Mesenchymal stem cell (in vitro differentiated cells and primary cell): Measurements from ENCODE around the gene FKBP2.
A peak's percentile ranks its signal among the peaks of the same experiment; 100 is the strongest.

Experiments
- DNase-seq: peaks from one replicate; pipeline ENCODE4 v3.0.0-alpha.2; 2013
- H2AFZ ChIP-seq: one replicate; pipeline ENCODE4 v1.6.1; 2013; ENCODE audit warnings: low read depth, mild to moderate bottlenecking, control low read depth, inconsistent platforms, low read length, moderate library complexity
- H2AK5ac ChIP-seq: 2 replicates; pipeline ENCODE4 v1.6.1; 2013; ENCODE audit warnings: low read length, moderate library complexity, mild to moderate bottlenecking, inconsistent platforms; ENCODE audit not compliant: severe bottlenecking
- H2BK120ac ChIP-seq: one replicate; pipeline ENCODE4 v1.6.1; 2013; ENCODE audit warnings: low read depth, mild to moderate bottlenecking, inconsistent platforms, low read length, moderate library complexity
- H2BK12ac ChIP-seq, 2 experiments: one replicate each; pipeline ENCODE4 v1.6.1; 2013; ENCODE audit warnings: inconsistent platforms in 2 of 2, low read length in 2 of 2, mild to moderate bottlenecking in 2 of 2, moderate library complexity in 2 of 2, control low read depth in 1 of 2
- H2BK15ac ChIP-seq: one replicate; pipeline ENCODE4 v1.6.1; 2013; ENCODE audit warnings: mild to moderate bottlenecking, low read depth, inconsistent platforms; ENCODE audit not compliant: poor library complexity, severe bottlenecking
- H2BK5ac ChIP-seq: 2 replicates; pipeline ENCODE4 v1.6.1; 2013; ENCODE audit warnings: low read depth, mild to moderate bottlenecking, low read length, control low read depth, inconsistent platforms; ENCODE audit not compliant: poor library complexity, severe bottlenecking
- H3K14ac ChIP-seq, 2 experiments: one replicate each; pipeline ENCODE4 v1.6.1; 2013; ENCODE audit warnings: inconsistent platforms in 2 of 2, low read length in 2 of 2, control low read depth in 1 of 2, mild to moderate bottlenecking in 1 of 2, moderate library complexity in 1 of 2
- H3K18ac ChIP-seq, 2 experiments: one replicate each; pipeline ENCODE4 v1.6.1; 2013; ENCODE audit warnings: inconsistent platforms in 2 of 2, low read length in 2 of 2, control low read depth in 1 of 2, low read depth in 1 of 2, mild to moderate bottlenecking in 1 of 2
- H3K23ac ChIP-seq, 2 experiments: one replicate each; pipeline ENCODE4 v1.6.1; 2013; ENCODE audit warnings: inconsistent platforms in 2 of 2, low read length in 2 of 2, mild to moderate bottlenecking in 2 of 2, moderate library complexity in 2 of 2, control low read depth in 1 of 2
- H3K27ac ChIP-seq: 2 replicates; pipeline ENCODE4 v1.5.1; 2013; ENCODE audit warnings: mild to moderate bottlenecking, moderate library complexity, low read length, control low read depth, inconsistent platforms; ENCODE audit not compliant: poor library complexity, severe bottlenecking
- H3K27me3 ChIP-seq, 2 experiments: 2 replicates each; pipeline versions ENCODE4 v1.6.1 to v1.7.0; 2013; ENCODE audit warnings: low read length in 2 of 2, mild to moderate bottlenecking in 2 of 2, moderate library complexity in 2 of 2, control low read depth in 1 of 2, inconsistent platforms in 1 of 2; ENCODE audit not compliant: control insufficient read depth in 1 of 2, insufficient read depth in 1 of 2
- H3K36me3 ChIP-seq, 2 experiments: 2 replicates each; pipeline versions ENCODE4 v1.6.1 to v1.7.0; 2013; ENCODE audit warnings: low read length in 2 of 2, control low read depth in 1 of 2, inconsistent platforms in 1 of 2, low read depth in 1 of 2, mild to moderate bottlenecking in 1 of 2; ENCODE audit not compliant: insufficient read depth in 2 of 2, control insufficient read depth in 1 of 2
- H3K4ac ChIP-seq, 2 experiments: one replicate each; pipeline ENCODE4 v1.6.1; 2013; ENCODE audit warnings: inconsistent platforms in 2 of 2, low read length in 2 of 2, mild to moderate bottlenecking in 2 of 2, moderate library complexity in 2 of 2, control low read depth in 1 of 2, low read depth in 1 of 2
- H3K4me1 ChIP-seq: 2 replicates; pipeline ENCODE4 v1.6.1; 2013; ENCODE audit warnings: low read depth, low read length, control low read depth; ENCODE audit not compliant: control insufficient read depth, insufficient read depth
- H3K4me2 ChIP-seq: 2 replicates; pipeline ENCODE4 v1.6.1; 2013; ENCODE audit warnings: low read length, mild to moderate bottlenecking, inconsistent platforms; ENCODE audit not compliant: poor library complexity, severe bottlenecking
- H3K4me3 ChIP-seq, 2 experiments: 2 replicates each; pipeline versions ENCODE4 v1.5.1 to v1.7.0; 2013; ENCODE audit warnings: low read length in 2 of 2, mild to moderate bottlenecking in 2 of 2, control low read depth in 1 of 2, low read depth in 1 of 2; ENCODE audit not compliant: insufficient read depth in 1 of 2
- H3K79me1 ChIP-seq: replicated peaks from 2 replicates; pipeline ENCODE4 v1.6.1; 2013; ENCODE audit warnings: mild to moderate bottlenecking, control low read depth, low read length, inconsistent platforms; ENCODE audit not compliant: poor library complexity, severe bottlenecking
- H3K9ac ChIP-seq: 2 replicates; pipeline ENCODE4 v1.7.0; 2013; ENCODE audit warnings: mild to moderate bottlenecking, low read length, moderate library complexity
- H3K9me3 ChIP-seq: 2 replicates; pipeline ENCODE4 v1.7.0; 2013; ENCODE audit warnings: mild to moderate bottlenecking, low read length; ENCODE audit not compliant: control insufficient read depth
- H4K8ac ChIP-seq: one replicate; pipeline ENCODE4 v1.6.1; 2013; ENCODE audit warnings: inconsistent platforms, mild to moderate bottlenecking, low read length, moderate library complexity
- H4K91ac ChIP-seq: one replicate; pipeline ENCODE4 v1.6.1; 2013; ENCODE audit warnings: mild to moderate bottlenecking, low read length, inconsistent platforms
- WGBS: methylation state at CpG from one replicate; pipeline ENCODE4 v1.1.7; 2013; ENCODE audit warnings: mixed read lengths; 5-methylcytosine and 5-hydroxymethylcytosine counted together

FKBP2 gene

GRCh38 chr11:64281957-64282770, 41.3 kb downstream of the FKBP2 start:
- Histone ChIP-seq H2AK5ac (no peak overlapping the region), H3K36me3 (peaks cover 32 to 37% of the 10 kb centered on the region in 2 experiments), H2BK5ac (no peak overlapping the region), H3K27me3 (no peaks in the 10 kb centered on the region), H2AFZ (no peak overlapping the region), H3K4me1 (peaks cover 22% of the 10 kb centered on the region), H3K9ac (no peak overlapping the region), H3K14ac (no peak overlapping the region), H4K91ac (peak overlapping the region; percentile 8), H3K9me3 (no peaks in the 10 kb centered on the region), H2BK120ac (no peak overlapping the region), H3K27ac (no peak overlapping the region), H3K4me2 (no peak overlapping the region), H3K23ac (no peak overlapping the region), H3K4me3 (no peak overlapping the region), H3K79me1 (peaks cover 42% of the 10 kb centered on the region), H2BK15ac (no peak overlapping the region), H4K8ac (peak overlapping the region; percentile 9), H3K18ac (no peak overlapping the region), H2BK12ac (no peak overlapping the region), H3K4ac (no peak overlapping the region)
- DNase-seq: no peak
- 96% methylated on average over 21 of the region's 22 CpGs for WGBS

GRCh38 chr11:64283092-64283491, 42.2 kb downstream of the FKBP2 start:
- Histone ChIP-seq H3K4me1 (peaks cover 24% of the 10 kb centered on the region), H3K18ac (no peak overlapping the region), H2BK12ac (no peak overlapping the region), H3K36me3 (peaks cover 29 to 41% of the 10 kb centered on the region in 2 experiments), H3K23ac (peak overlapping the region in 1 of 2 experiments; percentile 10), H2BK5ac (no peak overlapping the region), H3K4me3 (peak overlapping the region in 1 of 2 experiments; percentile 97), H3K79me1 (peaks cover 50% of the 10 kb centered on the region), H3K4me2 (no peak overlapping the region), H2AFZ (no peak overlapping the region), H3K9me3 (no peaks in the 10 kb centered on the region), H3K27ac (no peak overlapping the region), H3K4ac (peak overlapping the region in 1 of 2 experiments; percentile 5), H3K27me3 (no peaks in the 10 kb centered on the region), H2AK5ac (peak overlapping the region; percentile 17), H2BK15ac (no peak overlapping the region), H4K91ac (no peak overlapping the region), H4K8ac (peak overlapping the region; percentile 47), H2BK120ac (no peak overlapping the region), H3K9ac (peak overlapping the region; percentile 97), H3K14ac (no peak overlapping the region)
- WGBS: 93% methylated on average over 3 of the region's 3 CpGs
- DNase-seq: no peak

GRCh38 chr11:64284048-64284961, 43.4 kb downstream of the FKBP2 start, which contains the start of gene BAD:
Gene BAD, minus strand, starts transcription at chr11:64284665. Its CDS starts 297 bp downstream, at chr11:64284368.
- H3K79me1 ChIP-seq: peaks cover 46% of the 10 kb centered on the region
- peak within 1 kb of the TSS; percentile 86 for H3K27ac ChIP-seq
- H2AFZ ChIP-seq: peak within 1 kb of the TSS; percentile 80
- peak within 1 kb of the TSS; percentile 92 for H4K8ac ChIP-seq
- peak within 1 kb of the TSS; percentile 98 for H3K4me2 ChIP-seq
- H3K23ac ChIP-seq: peak within 1 kb of the TSS in 1 of 2 experiments; percentile 87
- peaks cover 26% of the 10 kb centered on the region for H3K4me1 ChIP-seq
- peak within 1 kb of the TSS; percentile 61 for H2BK15ac ChIP-seq
- no peaks in the 10 kb centered on the region for H3K27me3 ChIP-seq
- peak within 1 kb of the TSS; percentile 5 to 98 for H3K14ac ChIP-seq
- peak within 1 kb of the TSS; percentile 17 for H2AK5ac ChIP-seq
- H2BK12ac ChIP-seq: peak within 1 kb of the TSS; percentile 56 to 85
- H3K4ac ChIP-seq: peak within 1 kb of the TSS; percentile 73 to 97
- H2BK5ac ChIP-seq: peak within 1 kb of the TSS; percentile 53
- peaks cover 19 to 40% of the 10 kb centered on the region in 2 experiments for H3K36me3 ChIP-seq
- H3K4me3 ChIP-seq: peak within 1 kb of the TSS; percentile 83 to 97
- H3K9me3 ChIP-seq: no peaks in the 10 kb centered on the region
- WGBS: 7% methylated on average over 34 of the region's 44 CpGs
- peak within 1 kb of the TSS; percentile 85 for H4K91ac ChIP-seq
- H3K18ac ChIP-seq: peak within 1 kb of the TSS; percentile 81 to 100
- H2BK120ac ChIP-seq: no peak within 1 kb of the TSS
- DNase-seq: peak; percentile 95
- peak within 1 kb of the TSS; percentile 97 for H3K9ac ChIP-seq
